Endothelial cell of umbilical vein (primary cell): Measurements from ENCODE around the gene OOEP. TPM values are rescaled to one million over a fixed set of nuclear protein-coding genes. Genes with fewer than 3 reads are reported as not detected.

Experiments
- polyA plus RNA-seq, 4 experiments: library from polyadenylated mRNA; depleted of rRNA in 3 of 4; stranded (reverse) in 3 of 4; unstranded in 1 of 4; fragments of >200 nt; gene quantifications; 2 replicates each; pipeline versions ENCODE4 v1.2.1 to v1.2.3, GENCODE V29; 2011 to 2012; ENCODE audit warnings: missing spikeins in 1 of 4
- small RNA-seq: library from RNA; depleted of rRNA; stranded (forward); fragments of <200 nt; gene quantifications from one replicate; pipeline ENCODE3, GENCODE V24; 2012; ENCODE audit warnings: low replicate concordance, low read depth; ENCODE audit not compliant: insufficient read depth, insufficient read length
- total RNA-seq: library from RNA; stranded (reverse); gene quantifications from 2 replicates; pipeline ENCODE4 v1.2.3, GENCODE V29; 2021

Gene OOEP
- total and polyA plus RNA-seq, 2 donors (not counting 3 experiments of a cell fraction or from before 2014, with no cell fraction given), result 0.19 TPM; not detected in 1

Small RNA genes lying within 50 kb of the gene (small RNA-seq; reads per million reads assigned to genes)
- not detected for gene RPL39P3

Other genes with a start within 250 kb of the OOEP start
- not detected in 2 replicates for gene KHDC1L, start 144.4 kb downstream of the OOEP start, total RNA-seq
- gene KHDC1L, start 144.4 kb downstream of the OOEP start, polyA plus RNA-seq, result 0.15 and 0.18 TPM in 2 replicates
- 3.3 and 3.7 TPM in 2 replicates for gene KHDC1, start 106.7 kb downstream of the OOEP start, total RNA-seq
- gene KHDC1, start 106.7 kb downstream of the OOEP start, polyA plus RNA-seq, result 4.2 and 4.4 TPM in 2 replicates
- gene DPPA5, start 15.6 kb downstream of the OOEP start, total RNA-seq, result not detected in 2 replicates
- gene DPPA5, start 15.6 kb downstream of the OOEP start, polyA plus RNA-seq, result not detected in 2 replicates
- gene KHDC3L, start 7.2 kb downstream of the OOEP start, total RNA-seq, result not detected in 2 replicates
- gene KHDC3L, start 7.2 kb downstream of the OOEP start, polyA plus RNA-seq, result not detected in 2 replicates
- gene DDX43, start 24.9 kb upstream of the OOEP start, total RNA-seq, result 0.92 and 0.95 TPM in 2 replicates
- 1.2 TPM in 2 replicates for gene DDX43, start 24.9 kb upstream of the OOEP start, polyA plus RNA-seq
- 7.3 and 7.4 TPM in 2 replicates for gene CGAS, start 82.4 kb upstream of the OOEP start, total RNA-seq
- 1.6 and 1.9 TPM in 2 replicates for gene CGAS, start 82.4 kb upstream of the OOEP start, polyA plus RNA-seq
- gene MTO1, start 91.8 kb upstream of the OOEP start, total RNA-seq, result 24.8 and 25.1 TPM in 2 replicates
- 10.7 and 12.6 TPM in 2 replicates for gene MTO1, start 91.8 kb upstream of the OOEP start, polyA plus RNA-seq
- gene EEF1A1, start 151.1 kb upstream of the OOEP start, total RNA-seq, result 9,186 and 9,456 TPM in 2 replicates
- gene EEF1A1, start 151.1 kb upstream of the OOEP start, polyA plus RNA-seq, result 9,885 and 11,104 TPM in 2 replicates